Activated CD8-positive, alpha-beta memory T cell treated with anti-CD3 and anti-CD28 coated beads, Interleukin-2, amount 50 U/mL, for 1 hour (primary cell): ENCODE data around the gene IKZF1.
A peak's percentile ranks its signal among the peaks of the same experiment; 100 is the strongest.

Source experiments
- DNase-seq: peaks from one replicate; pipeline ENCODE4 v3.0.0-alpha.2; 2020; ENCODE audit errors: extremely low read depth

Gene IKZF1

GRCh38 chr7:50283731-50284130 lies 20.8 kb upstream of the IKZF1 start:
- no peak for DNase-seq

GRCh38 chr7:50284296-50284695 lies 20.2 kb upstream of the IKZF1 start:
- no peak for DNase-seq

GRCh38 chr7:50285269-50285668 lies 19.2 kb upstream of the IKZF1 start:
- DNase-seq: no peak

GRCh38 chr7:50287129-50287528 lies 17.4 kb upstream of the IKZF1 start:
- DNase-seq: no peak

- no peak for DNase-seq
Observed at GRCh38 chr7:50292165-50292757, 12.3 kb upstream of the IKZF1 start.

GRCh38 chr7:50292763-50293162 lies 11.8 kb upstream of the IKZF1 start:
- DNase-seq: no peak

- DNase-seq: no peak
Observed at GRCh38 chr7:50293509-50294179, 10.9 kb upstream of the IKZF1 start.

- DNase-seq: no peak
Observed at GRCh38 chr7:50295133-50295532, 9.4 kb upstream of the IKZF1 start.

- no peak for DNase-seq
Observed at GRCh38 chr7:50296799-50297198, 7.7 kb upstream of the IKZF1 start.

GRCh38 chr7:50298811-50299562 lies 5.5 kb upstream of the IKZF1 start:
- no peak for DNase-seq

GRCh38 chr7:50300336-50300735 lies 4.2 kb upstream of the IKZF1 start:
- no peak for DNase-seq

GRCh38 chr7:50302486-50303334 lies 1.8 kb upstream of the IKZF1 start:
- no peak for DNase-seq

- DNase-seq: no peak
Observed at GRCh38 chr7:50303335-50304128, 984 bp upstream of the IKZF1 start.

- peak; percentile 43 for DNase-seq
Observed at GRCh38 chr7:50304911-50305582, 531 bp downstream of the IKZF1 start.

- no peak for DNase-seq
Observed at GRCh38 chr7:50305583-50306493, 1.3 kb downstream of the IKZF1 start.

GRCh38 chr7:50306494-50307367 lies 2.2 kb downstream of the IKZF1 start:
- DNase-seq: no peak

- peak; percentile 70 for DNase-seq
Observed at GRCh38 chr7:50307368-50308032, 3.0 kb downstream of the IKZF1 start.

GRCh38 chr7:50308203-50308531 lies 3.7 kb downstream of the IKZF1 start:
- no peak for DNase-seq
